Endodermal cell (in vitro differentiated cells): ENCODE data around the gene CORO2B. TPM values are rescaled to one million over a fixed set of nuclear protein-coding genes. Genes with fewer than 3 reads are reported as not detected.

ENCODE experiments used
- DNase-seq: peaks from one replicate; pipeline ENCODE4 v3.0.0-alpha.2; 2017
- H3K27ac ChIP-seq: 2 replicates; pipeline ENCODE4 v1.5.1; 2013; ENCODE audit warnings: mild to moderate bottlenecking, low read depth, low read length, moderate library complexity
- H3K27me3 ChIP-seq: 2 replicates; pipeline ENCODE4 v1.6.1; 2013; ENCODE audit warnings: mild to moderate bottlenecking, low read length, moderate library complexity; ENCODE audit not compliant: insufficient read depth, control insufficient read depth, poor library complexity, severe bottlenecking
- H3K36me3 ChIP-seq: 2 replicates; pipeline ENCODE4 v1.7.0; 2013; ENCODE audit warnings: mild to moderate bottlenecking, low read length, moderate library complexity; ENCODE audit not compliant: control insufficient read depth, insufficient read depth
- H3K4me1 ChIP-seq: one replicate; pipeline ENCODE4 v1.7.0; 2013; ENCODE audit warnings: low read length; ENCODE audit not compliant: control insufficient read depth, insufficient read depth
- H3K4me3 ChIP-seq: 2 replicates; pipeline ENCODE4 v1.5.1; 2013; ENCODE audit warnings: mild to moderate bottlenecking, low read length, moderate library complexity
- H3K9ac ChIP-seq: 2 replicates; pipeline ENCODE4 v1.6.1; 2013; ENCODE audit warnings: mild to moderate bottlenecking, low read length, moderate library complexity; ENCODE audit not compliant: poor library complexity, severe bottlenecking; ENCODE audit errors: extremely low read depth
- H3K9me3 ChIP-seq: 2 replicates; pipeline ENCODE4 v1.6.1; 2013; ENCODE audit warnings: mild to moderate bottlenecking, low read length, moderate library complexity; ENCODE audit not compliant: control insufficient read depth
- H3K27ac Mint-ChIP-seq: 2 replicates; pipeline ENCODE4 v1.8.0; 2020; ENCODE audit warnings: mixed read lengths
- H3K27me3 Mint-ChIP-seq: 2 replicates; pipeline ENCODE4 v1.8.0; 2021; ENCODE audit warnings: mild to moderate bottlenecking, mixed read lengths; ENCODE audit not compliant: insufficient read depth
- H3K36me3 Mint-ChIP-seq: 2 replicates; pipeline ENCODE4 v1.8.0; 2020; ENCODE audit warnings: low read depth, mixed read lengths
- H3K4me1 Mint-ChIP-seq: 2 replicates; pipeline ENCODE4 v1.8.0; 2020; ENCODE audit warnings: mixed read lengths
- H3K4me3 Mint-ChIP-seq: 2 replicates; pipeline ENCODE4 v1.8.0; 2020; ENCODE audit warnings: mild to moderate bottlenecking, moderate library complexity, mixed read lengths
- H3K9me3 Mint-ChIP-seq: 2 replicates; pipeline ENCODE4 v1.8.0; 2020; ENCODE audit warnings: mild to moderate bottlenecking, mixed read lengths
- CTCF ChIP-seq: fragments of 200-600 bp; sonication (generic); conservative IDR thresholded peaks from 2 replicates; pipeline ENCODE4 v1.5.0; 2021; ENCODE audit warnings: antibody characterized with exemption, mild to moderate bottlenecking
- WGBS, 2 experiments: methylation state at CpG; one replicate each; pipeline versions ENCODE4 v1.1.5 to v1.1.7; 2013; ENCODE audit warnings: missing lambda C conversion rate in 2 of 2, mixed read lengths in 1 of 2; ENCODE audit not compliant: insufficient coverage in 1 of 2, insufficient read length in 1 of 2; 5-methylcytosine and 5-hydroxymethylcytosine counted together
- total RNA-seq, 2 donors: library from RNA; stranded (reverse); fragmentation: NEBNext Ultra II Directional in 1 of 2; extraction: Animal tissue kit (Norgen Biotek cat#: 25700) in 1 of 2; gene quantifications; 2 replicates in 1 of 2; 3 replicates in 1 of 2; pipeline ENCODE4 v1.2.1, GENCODE V29; 2021

CORO2B gene
- total RNA-seq, 2 donors from 2014 or later, result 1.1 to 1.2 TPM

GRCh38 chr15:68653801-68654200 lies 75.0 kb downstream of the CORO2B start:
- no peaks in the 10 kb centered on the region for H3K9me3 ChIP-seq
- H3K4me1 ChIP-seq, result no peaks in the 10 kb centered on the region
- H3K4me3 ChIP-seq, result no peak overlapping the region
- no peaks in the 10 kb centered on the region for H3K36me3 ChIP-seq
- Mint-ChIP-seq H3K4me3 (no peak overlapping the region), H3K27me3 (no peaks in the 10 kb centered on the region), H3K27ac (no peak overlapping the region), H3K9me3 (no peaks in the 10 kb centered on the region), H3K36me3 (no peaks in the 10 kb centered on the region), H3K4me1 (peaks cover 26% of the 10 kb centered on the region)
- 77 to 82% methylated on average over 5 to 6 of the region's 6 CpGs for WGBS, 2 experiments
- no peaks in the 10 kb centered on the region for H3K27me3 ChIP-seq
- peak; percentile 30 for DNase-seq
- no peak overlapping the region for H3K9ac ChIP-seq
- H3K27ac ChIP-seq, result peak overlapping the region; percentile 71
- TF ChIP-seq CTCF, result no peak

GRCh38 chr15:68654786-68655560 lies 76.2 kb downstream of the CORO2B start:
- peaks cover 26% of the 10 kb centered on the region for H3K4me1 Mint-ChIP-seq
- H3K27me3 ChIP-seq, result no peaks in the 10 kb centered on the region
- 86 to 94% methylated on average over 3 to 8 of the region's 8 CpGs for WGBS, 2 experiments
- H3K4me3 ChIP-seq, result no peak overlapping the region
- no peaks in the 10 kb centered on the region for H3K36me3 Mint-ChIP-seq
- no peaks in the 10 kb centered on the region for H3K27me3 Mint-ChIP-seq
- H3K9me3 ChIP-seq, result no peaks in the 10 kb centered on the region
- no peaks in the 10 kb centered on the region for H3K36me3 ChIP-seq
- H3K9me3 Mint-ChIP-seq, result no peaks in the 10 kb centered on the region
- DNase-seq, result peak; percentile 29
- no peak for TF ChIP-seq CTCF
- no peaks in the 10 kb centered on the region for H3K4me1 ChIP-seq
- H3K9ac ChIP-seq, result no peak overlapping the region
- H3K27ac ChIP-seq, result no peak overlapping the region
- no peak overlapping the region for H3K4me3 Mint-ChIP-seq
- H3K27ac Mint-ChIP-seq, result peak overlapping the region; percentile 11

GRCh38 chr15:68655686-68656437 lies 77.1 kb downstream of the CORO2B start:
- Histone ChIP-seq H3K27ac (no peak overlapping the region), H3K9me3 (no peaks in the 10 kb centered on the region), H3K9ac (no peak overlapping the region), H3K36me3 (no peaks in the 10 kb centered on the region), H3K4me3 (no peak overlapping the region), H3K4me1 (no peaks in the 10 kb centered on the region), H3K27me3 (no peaks in the 10 kb centered on the region)
- Mint-ChIP-seq H3K4me1 (peaks cover 26% of the 10 kb centered on the region), H3K9me3 (no peaks in the 10 kb centered on the region), H3K4me3 (no peak overlapping the region), H3K36me3 (no peaks in the 10 kb centered on the region), H3K27ac (peak overlapping the region; percentile 29), H3K27me3 (no peaks in the 10 kb centered on the region)
- DNase-seq, result peak; percentile 56
- TF ChIP-seq CTCF, result no peak
- 86 to 94% methylated on average over 2 to 3 of the region's 8 CpGs for WGBS, 2 experiments
